SK-N-SH (cell line): ENCODE results near the gene SNAP25. TPM values are rescaled to one million over a fixed set of nuclear protein-coding genes. Genes with fewer than 3 reads are reported as not detected.

ENCODE experiments used
- CTCF ChIA-PET: fragments of 300-600, 350-600 bp; formaldehyde crosslinking; extraction: SDS; loops from one replicate; lab custom pipeline; 2021; lab: Yijun Ruan, JAX
- POLR2A ChIA-PET: fragments of 350-600 bp; sonication (Branson Sonifier 250); formaldehyde crosslinking; extraction: SDS; loops from one replicate; lab custom pipeline; 2020; ENCODE audit warnings: antibody characterized with exemption, inconsistent platforms; lab: Yijun Ruan, JAX
- DNase-seq: peaks from one replicate; pipeline ENCODE4 v3.0.0; 2012
- H2AFZ ChIP-seq: fragments of 200-600 bp; sonication (generic); 2 replicates; pipeline ENCODE4 v1.8.1; 2016; ENCODE audit warnings: antibody characterized with exemption, mild to moderate bottlenecking, low read depth
- H3F3A ChIP-seq: fragments of 200-600 bp; sonication (generic); replicated peaks from 2 replicates; pipeline ENCODE3; 2016; ENCODE audit warnings: antibody characterized with exemption, mild to moderate bottlenecking; ENCODE audit not compliant: insufficient read depth
- H3K27ac ChIP-seq, 2 experiments: fragments of 200-500 bp in 1 of 2; fragments of 200-600 bp in 1 of 2; sonication (Bioruptor generic) in 1 of 2; sonication (generic), shearing (Covaris generic) in 1 of 2; 2 replicates each; pipeline versions ENCODE4 v1.5.1 to v1.6.1; 2014 to 2016; ENCODE audit warnings: low read depth in 2 of 2, inconsistent platforms in 1 of 2, low read length in 1 of 2, mild to moderate bottlenecking in 1 of 2, mixed read lengths in 1 of 2
- H3K27me3 ChIP-seq: fragments of 200-600 bp; sonication (generic), shearing (Covaris generic); 2 replicates; pipeline ENCODE4 v1.6.1; 2016; ENCODE audit warnings: mixed run types; ENCODE audit not compliant: insufficient read depth
- H3K36me3 ChIP-seq, 2 experiments: fragments of 200-500 bp in 1 of 2; fragments of 200-600 bp in 1 of 2; sonication (Bioruptor generic) in 1 of 2; sonication (generic) in 1 of 2; replicated peaks in 1 of 2; 2 replicates each; pipeline versions ENCODE3 to v1.5.1; 2014 to 2016; ENCODE audit warnings: low read length in 1 of 2, mild to moderate bottlenecking in 1 of 2; ENCODE audit not compliant: insufficient read depth in 2 of 2, control insufficient read depth in 1 of 2
- H3K4me1 ChIP-seq, 2 experiments: fragments of 200-500 bp in 1 of 2; fragments of 200-600 bp in 1 of 2; sonication (Bioruptor generic) in 1 of 2; sonication (generic), shearing (Covaris generic) in 1 of 2; 2 replicates each; pipeline versions ENCODE4 v1.5.1 to v1.6.1; 2014 to 2016; ENCODE audit warnings: low read depth in 1 of 2, low read length in 1 of 2, mixed run types in 1 of 2; ENCODE audit not compliant: insufficient read depth in 2 of 2, control insufficient read depth in 1 of 2
- H3K4me2 ChIP-seq: fragments of 200-600 bp; sonication (generic), shearing (Covaris generic); 2 replicates; pipeline ENCODE4 v1.6.1; 2017; ENCODE audit warnings: mixed run types
- H3K4me3 ChIP-seq, 2 experiments: fragments of 200-500 bp in 1 of 2; fragments of 200-600 bp in 1 of 2; sonication (Bioruptor generic) in 1 of 2; sonication (generic), shearing (Covaris generic) in 1 of 2; 2 replicates each; pipeline versions ENCODE4 v1.5.1 to v1.8.1; 2014 to 2016; ENCODE audit warnings: low read depth in 2 of 2, inconsistent platforms in 1 of 2, low read length in 1 of 2, mild to moderate bottlenecking in 1 of 2, mixed read lengths in 1 of 2, moderate library complexity in 1 of 2
- H3K79me2 ChIP-seq: fragments of 200-600 bp; sonication (generic); 2 replicates; pipeline ENCODE4 v1.8.1; 2017; ENCODE audit warnings: mild to moderate bottlenecking; ENCODE audit not compliant: insufficient read depth
- H3K9ac ChIP-seq: fragments of 200-600 bp; sonication (generic); 2 replicates; pipeline ENCODE4 v1.6.1; 2017; ENCODE audit warnings: mixed run types
- H3K9me2 ChIP-seq: fragments of 200-600 bp; sonication (generic); 2 replicates; pipeline ENCODE4 v1.6.1; 2017; ENCODE audit warnings: mixed run types
- H3K9me3 ChIP-seq: fragments of 200-600 bp; sonication (generic); 2 replicates; pipeline ENCODE4 v1.6.1; 2017; ENCODE audit warnings: mixed run types, mild to moderate bottlenecking, moderate library complexity
- H4K20me1 ChIP-seq: fragments of 200-600 bp; sonication (generic); 2 replicates; pipeline ENCODE4 v1.6.1; 2017; ENCODE audit warnings: mild to moderate bottlenecking, mixed run types; ENCODE audit not compliant: insufficient read depth
- CHD2 ChIP-seq: fragments of 150-350 bp; IDR thresholded peaks from 2 replicates; pipeline ENCODE4 v1.6.1; 2018; ENCODE audit warnings: low read length; ENCODE audit not compliant: partially characterized antibody
- CTCF ChIP-seq: fragments of 200-600 bp; sonication (generic); IDR thresholded peaks from 2 replicates; pipeline ENCODE4 v1.6.1; 2017; ENCODE audit warnings: antibody characterized with exemption, mild to moderate bottlenecking, moderate library complexity
- EP300 ChIP-seq, 2 experiments: IDR thresholded peaks; 2 replicates each; pipeline versions ENCODE4 v1.4.0 to v1.6.1; 2012; ENCODE audit warnings: borderline replicate concordance in 1 of 2, low read depth in 1 of 2, low read length in 1 of 2
- FOSL2 ChIP-seq: IDR thresholded peaks from 2 replicates; pipeline ENCODE4 v1.4.0; 2012; ENCODE audit warnings: low read depth, mild to moderate bottlenecking, moderate library complexity, borderline replicate concordance
- FOXM1 ChIP-seq: IDR thresholded peaks from 2 replicates; pipeline ENCODE4 v1.4.0; 2012; ENCODE audit warnings: low read depth, mild to moderate bottlenecking
- JUND ChIP-seq: IDR thresholded peaks from 2 replicates; pipeline ENCODE4 v1.4.0; 2012
- MAX ChIP-seq: IDR thresholded peaks from 2 replicates; pipeline ENCODE4 v1.4.0; 2012; ENCODE audit warnings: low read depth
- MEF2A ChIP-seq: IDR thresholded peaks from 2 replicates; pipeline ENCODE4 v1.4.0; 2012; ENCODE audit warnings: low read depth, borderline replicate concordance
- MXI1 ChIP-seq: IDR thresholded peaks from 2 replicates; pipeline ENCODE4 v1.6.1; 2012; ENCODE audit warnings: mild to moderate bottlenecking, low read depth, low read length, improper control_type of control experiment
- NFIC ChIP-seq: IDR thresholded peaks from 2 replicates; pipeline ENCODE4 v1.4.0; 2012; ENCODE audit warnings: borderline replicate concordance
- PBX3 ChIP-seq: IDR thresholded peaks from 2 replicates; pipeline ENCODE4; 2012
- POLR2AphosphoS5 ChIP-seq: IDR thresholded peaks from 2 replicates; pipeline ENCODE4 v1.6.1; 2012; ENCODE audit warnings: low read depth, low read length
- RAD21 ChIP-seq: IDR thresholded peaks from 2 replicates; pipeline ENCODE4 v1.6.1; 2012; ENCODE audit warnings: mild to moderate bottlenecking, low read length
- RCOR1 ChIP-seq: fragments of 150-350 bp; IDR thresholded peaks from 2 replicates; pipeline ENCODE4 v1.6.1; 2017; ENCODE audit warnings: antibody characterized with exemption, low read length
- REST ChIP-seq: IDR thresholded peaks from 2 replicates; pipeline ENCODE4 v1.6.1; 2012; ENCODE audit warnings: mild to moderate bottlenecking, low read depth, low read length, moderate library complexity
- RFX5 ChIP-seq: IDR thresholded peaks from 2 replicates; pipeline ENCODE4 v1.6.1; 2012; ENCODE audit warnings: mild to moderate bottlenecking, improper control_type of control experiment, low read length
- SIN3A ChIP-seq: IDR thresholded peaks from 2 replicates; pipeline ENCODE4 v1.6.1; 2012; ENCODE audit warnings: low read depth, mild to moderate bottlenecking, low read length, moderate library complexity, borderline replicate concordance
- SMC3 ChIP-seq: IDR thresholded peaks from 2 replicates; pipeline ENCODE4 v1.6.1; 2012; ENCODE audit warnings: low read depth, low read length, improper control_type of control experiment
- TAF1 ChIP-seq: IDR thresholded peaks from 2 replicates; pipeline ENCODE4 v1.6.1; 2012; ENCODE audit warnings: low read depth, mild to moderate bottlenecking, low read length, moderate library complexity, borderline replicate concordance
- USF2 ChIP-seq: fragments of 150-350 bp; IDR thresholded peaks from 2 replicates; pipeline ENCODE4 v1.6.1; 2017; ENCODE audit warnings: antibody characterized with exemption, low read length, low read depth, borderline replicate concordance
- YY1 ChIP-seq: IDR thresholded peaks from 2 replicates; pipeline ENCODE4 v1.4.0; 2012; ENCODE audit warnings: low read depth, mild to moderate bottlenecking
- ZBTB33 ChIP-seq: IDR thresholded peaks from 2 replicates; pipeline ENCODE4 v1.4.0; 2012; ENCODE audit warnings: low read depth, borderline replicate concordance
- WGBS: methylation state at CpG from one replicate; pipeline ENCODE4 v1.1.6; 2017; ENCODE audit warnings: low lambda C conversion rate; 5-methylcytosine and 5-hydroxymethylcytosine counted together
- polyA plus RNA-seq, 3 experiments: library from polyadenylated mRNA; depleted of rRNA; stranded (reverse); fragments of >200 nt; gene quantifications; 2 replicates each; pipeline ENCODE4 v1.2.3, GENCODE V29; 2012

The SNAP25 gene
- polyA plus RNA-seq, 1 of the 3 experiments (the other 2 are of a cell fraction) = 42.4 TPM

GRCh38 chr20:10217721-10218410 is 764 bp upstream of the SNAP25 start:
- Histone ChIP-seq H3K9ac (peak overlapping the region; percentile 55), H3K9me2 (no peaks in the 10 kb centered on the region), H3K4me1 (peaks cover 0 to 20% of the 10 kb centered on the region in 2 experiments; a peak in 2 of 4 replicates), H3K9me3 (no peaks in the 10 kb centered on the region), H4K20me1 (peaks cover 4% of the 10 kb centered on the region; the same call in 1 of the 2 replicates), H2AFZ (peak overlapping the region; percentile 92), H3K27me3 (no peaks in the 10 kb centered on the region), H3K4me3 (peak overlapping the region; percentile 46 to 54), H3F3A (peaks cover 15% of the 10 kb centered on the region), H3K79me2 (no peaks in the 10 kb centered on the region), H3K27ac (peak overlapping the region; percentile 73 to 94), H3K4me2 (peak overlapping the region; percentile 83), H3K36me3 (no peaks in the 10 kb centered on the region)
- POLR2A ChIA-PET = interaction anchor here (0.7 to 2.7 kb wide), 9 partner anchors 22 to 217 kb away, joined by 3 to 24 read pairs (median 4); partner anchors contain the start of genes ANKEF1, MKKS and SLX4IP
- CTCF ChIA-PET = interaction anchor here (0.9 to 3.9 kb wide), 6 partner anchors 43 to 240 kb away, joined by 3 to 20 read pairs (median 4); no protein-coding TSS in a partner anchor
- WGBS = 4% methylated on average over 31 of the region's 40 CpGs
- DNase-seq = peak; percentile 77
- no peak for TF ChIP-seq RFX5
- TF ChIP-seq FOSL2 = no peak
- TF ChIP-seq JUND = no peak; the same call in 1 of the 2 replicates
- no peak for TF ChIP-seq SMC3
- TF ChIP-seq MXI1 = peak; percentile 37; the same call in 1 of the 2 replicates
- TF ChIP-seq CTCF = no peak
- 0 out of 2 replicates have a peak, but pooled peaks have one; percentile 3 for TF ChIP-seq NFIC
- TF ChIP-seq POLR2AphosphoS5 = peak; percentile 65; the same call in 1 of the 2 replicates
- TF ChIP-seq SIN3A = peak; percentile 70; the same call in 1 of the 2 replicates
- no peak for TF ChIP-seq RCOR1
- TF ChIP-seq USF2 = no peak
- no peak; the same call in 1 of the 2 replicates for TF ChIP-seq ZBTB33
- TF ChIP-seq TAF1 = peak; percentile 30; the same call in 1 of the 2 replicates
- TF ChIP-seq CHD2 = no peak
- no peak for TF ChIP-seq RAD21
- peak; percentile 33; the same call in 1 of the 2 replicates for TF ChIP-seq PBX3
- no peak for TF ChIP-seq FOXM1
- TF ChIP-seq EP300 (IDR thresholded peaks at IDR 0.05; ENCODE audit: borderline replicate concordance in 1 of 2, low read depth in 1 of 2, low read length in 1 of 2) = no peak; a peak in 2 of 4 replicates
- peak; percentile 99 for TF ChIP-seq MAX
- no peak for TF ChIP-seq YY1
- peak; percentile 54 for TF ChIP-seq REST
- peak; percentile 49; the same call in 1 of the 2 replicates for TF ChIP-seq MEF2A
